Measurements from ENCODE around the gene OR51E2.

DNA sequence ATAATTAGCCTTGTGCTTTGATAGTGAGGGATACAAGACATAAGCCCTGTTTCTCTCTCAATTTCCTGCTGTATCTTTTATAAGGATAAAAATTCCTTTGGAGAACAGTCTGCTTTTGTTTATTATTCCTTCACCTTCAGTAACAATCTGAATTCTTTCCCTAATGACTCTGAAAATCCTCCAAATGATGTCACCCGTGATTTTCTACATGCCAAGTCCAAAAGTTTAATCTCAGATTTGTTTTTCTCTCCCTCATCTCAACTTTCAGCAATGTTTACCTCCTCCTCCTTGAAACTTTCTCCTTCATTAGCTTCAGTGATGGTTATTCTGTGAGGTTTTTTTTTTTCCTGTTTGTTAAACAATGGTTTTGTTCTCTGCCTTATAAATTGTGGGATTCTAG is 2.2 kb downstream of the OR51E2 start:
- TF ChIP-seq, protein P1, sequence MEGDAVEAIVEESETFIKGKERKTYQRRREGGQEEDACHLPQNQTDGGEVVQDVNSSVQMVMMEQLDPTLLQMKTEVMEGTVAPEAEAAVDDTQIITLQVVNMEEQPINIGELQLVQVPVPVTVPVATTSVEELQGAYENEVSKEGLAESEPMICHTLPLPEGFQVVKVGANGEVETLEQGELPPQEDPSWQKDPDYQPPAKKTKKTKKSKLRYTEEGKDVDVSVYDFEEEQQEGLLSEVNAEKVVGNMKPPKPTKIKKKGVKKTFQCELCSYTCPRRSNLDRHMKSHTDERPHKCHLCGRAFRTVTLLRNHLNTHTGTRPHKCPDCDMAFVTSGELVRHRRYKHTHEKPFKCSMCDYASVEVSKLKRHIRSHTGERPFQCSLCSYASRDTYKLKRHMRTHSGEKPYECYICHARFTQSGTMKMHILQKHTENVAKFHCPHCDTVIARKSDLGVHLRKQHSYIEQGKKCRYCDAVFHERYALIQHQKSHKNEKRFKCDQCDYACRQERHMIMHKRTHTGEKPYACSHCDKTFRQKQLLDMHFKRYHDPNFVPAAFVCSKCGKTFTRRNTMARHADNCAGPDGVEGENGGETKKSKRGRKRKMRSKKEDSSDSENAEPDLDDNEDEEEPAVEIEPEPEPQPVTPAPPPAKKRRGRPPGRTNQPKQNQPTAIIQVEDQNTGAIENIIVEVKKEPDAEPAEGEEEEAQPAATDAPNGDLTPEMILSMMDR (IDR thresholded peaks at IDR 0.05): no peak
- TF ChIP-seq POLR2AphosphoS5 (IDR thresholded peaks at IDR 0.05) (no peak), POLR2A (IDR thresholded peaks at IDR 0.05) (no peak)

Data from upper lobe of left lung (tissue), 4 donors.